T-helper 2 cell (primary cell): Measurements from ENCODE around the gene CDKN2D.

Experiments
- DNase-seq, 5 experiments: peaks; one replicate each; pipeline versions ENCODE4 v3.0.0 to v3.0.0-alpha.2; 2012 to 2022

CDKN2D gene

DNA sequence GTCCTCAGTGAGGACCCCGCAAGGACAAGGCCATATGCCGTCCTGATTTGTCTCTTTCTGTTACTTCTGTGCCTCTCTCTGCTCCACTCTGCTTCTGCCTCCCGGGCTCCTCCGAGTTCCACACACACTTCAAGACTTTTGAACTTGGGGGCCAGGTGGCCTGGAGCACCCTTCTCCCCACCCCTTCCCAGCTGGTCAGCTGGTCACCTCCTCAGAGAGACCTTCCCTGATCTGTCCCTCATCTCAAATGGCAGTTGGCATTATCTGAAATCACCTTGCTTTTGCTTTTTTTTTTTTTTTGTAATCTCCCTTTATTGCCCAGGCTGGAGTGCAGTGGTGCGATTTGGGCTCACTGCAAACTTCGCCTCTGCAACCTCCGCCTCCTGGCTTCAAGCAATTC lies 49.4 kb downstream of the CDKN2D start:
- DNase-seq: no peak

DNA sequence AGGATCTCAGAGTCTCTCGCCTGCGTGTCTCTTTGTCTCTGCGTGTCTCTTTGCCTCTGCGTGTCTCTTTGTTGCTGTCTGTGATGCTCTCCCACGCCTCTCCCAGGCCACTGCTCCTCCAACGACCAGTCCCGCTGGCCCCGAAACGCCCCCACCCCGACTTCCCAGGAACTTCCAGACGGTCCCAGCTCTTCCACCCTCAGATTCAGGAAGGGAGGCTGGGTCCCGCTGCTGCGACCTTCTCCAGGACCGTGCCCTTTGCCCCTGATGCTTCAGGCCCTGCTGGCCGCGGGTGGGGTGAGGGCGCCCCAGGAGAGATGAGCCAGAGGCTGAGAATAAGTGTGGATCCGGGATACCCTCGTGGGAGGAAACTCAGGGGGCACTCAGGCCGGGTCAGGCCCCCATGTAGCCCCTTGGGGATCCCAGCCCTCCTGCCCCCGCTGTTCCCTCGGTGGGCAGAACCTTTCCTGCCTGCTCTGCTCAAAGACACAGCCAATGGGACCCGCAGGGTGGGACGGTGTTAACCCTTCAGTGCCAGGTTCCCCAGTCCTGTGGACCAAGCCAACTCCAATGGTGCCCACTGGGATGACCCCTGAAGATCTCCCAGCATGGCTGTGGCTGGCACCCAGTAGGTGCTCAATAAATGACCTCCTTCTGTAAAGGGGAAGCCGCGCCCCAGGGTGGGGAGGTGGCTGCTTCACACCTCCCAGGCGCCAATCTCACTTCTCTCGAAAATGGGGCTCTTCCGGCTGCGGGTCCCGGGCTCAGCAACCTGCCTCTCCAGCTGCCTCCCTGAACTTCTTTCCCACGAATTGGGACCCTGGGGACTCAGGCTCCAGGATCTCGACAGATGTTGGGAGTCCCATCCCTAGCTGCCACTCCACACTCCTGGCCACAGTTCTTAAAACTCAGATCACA lies 50.1 kb downstream of the CDKN2D start:
- peak in 1 of 5 experiments; percentile 69 for DNase-seq

GRCh38 chr19:10517760-10518443 lies 50.9 kb downstream of the CDKN2D start:
- peak in 2 of 5 experiments; percentile 43 to 68 for DNase-seq

GRCh38 chr19:10517361-10517759 lies 51.4 kb downstream of the CDKN2D start, which contains the start of gene S1PR5:
TSS of gene S1PR5 (minus strand) at chr19:10517447. CDS start at chr19:10515011, 2,436 bp downstream.
- no peak for DNase-seq

GRCh38 chr19:10516671-10517286 lies 52.0 kb downstream of the CDKN2D start:
- DNase-seq: peak in 1 of 5 experiments; percentile 58
